ENCODE data around the gene SLC18B1.
"Not testable (repeated sequence)": the region's sequence is repeated elsewhere in the genome, so short reads cannot be mapped to it uniquely, and the experiment has no call there.

Gene SLC18B1

DNA sequence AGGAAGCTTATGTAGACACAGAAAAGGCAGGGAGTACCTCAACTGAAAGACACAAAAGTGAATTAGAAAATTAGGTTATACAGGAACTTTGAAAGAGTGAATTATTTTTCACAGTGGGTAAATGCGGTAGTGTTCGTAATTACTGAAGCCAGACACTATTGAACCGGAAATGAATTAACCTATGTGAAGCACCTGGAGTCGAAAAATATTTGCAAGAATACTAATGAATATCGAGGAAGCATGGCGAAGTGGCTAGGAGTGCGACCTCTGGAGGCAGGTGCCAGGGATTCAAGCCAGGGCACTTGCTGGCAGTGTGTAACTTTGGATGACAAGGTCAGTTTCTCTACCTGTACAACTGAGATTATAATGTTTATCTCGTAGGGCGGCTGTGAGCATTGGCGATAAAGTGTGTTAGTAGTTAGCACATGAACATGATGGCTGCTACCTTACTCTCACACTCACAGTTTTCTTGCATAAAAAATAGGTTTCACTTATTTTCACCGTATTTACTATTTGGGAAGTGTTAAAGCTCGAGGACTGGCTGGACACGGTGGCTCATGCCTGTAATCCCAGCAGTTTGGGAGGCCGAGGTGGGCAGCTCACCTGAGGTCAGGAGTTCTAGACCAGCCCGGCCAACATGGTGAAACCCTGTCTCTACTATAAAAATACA lies 567 bp upstream of the SLC18B1 start:
- DNase-seq (ENCODE audit: low spot score): peak; percentile 81

DNA sequence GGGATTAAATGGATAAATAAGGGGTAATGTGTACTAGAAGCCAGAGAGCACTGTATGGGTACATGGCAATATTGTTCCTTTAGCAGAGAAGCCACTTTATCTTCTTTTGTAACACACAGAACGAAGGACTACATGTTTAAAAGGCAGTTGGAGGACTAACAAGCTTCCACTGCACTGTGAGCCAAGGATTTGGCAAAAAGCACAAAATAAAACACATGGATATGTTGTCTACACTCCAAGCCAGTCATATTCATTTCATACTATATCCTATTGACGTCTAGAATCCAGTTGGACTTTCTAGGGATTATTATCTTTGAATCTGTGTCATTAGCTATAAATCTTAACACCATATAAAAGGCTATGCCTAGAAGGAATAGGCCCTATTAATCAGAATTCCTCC lies 3.0 kb downstream of the SLC18B1 start:
- no peak for DNase-seq (ENCODE audit: low spot score)

DNA sequence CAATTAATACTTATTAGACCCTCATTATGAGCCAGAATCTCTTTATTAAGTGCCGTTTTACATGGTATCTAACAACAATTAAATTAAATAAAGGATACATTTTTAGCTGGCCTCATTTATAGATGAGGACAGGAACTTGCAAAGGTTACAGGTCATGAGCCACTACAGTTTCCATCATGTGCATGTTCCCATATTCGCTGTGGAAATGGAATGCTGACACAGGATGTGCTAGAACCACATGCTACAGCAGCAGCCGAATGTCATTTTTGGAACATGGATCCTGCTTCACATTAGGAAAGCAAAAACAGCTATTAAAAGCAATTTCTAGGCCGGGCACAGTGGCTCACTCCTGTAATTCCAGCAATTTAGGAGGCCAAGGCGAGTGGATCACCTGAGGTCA lies 5.9 kb downstream of the SLC18B1 start:
- DNase-seq (ENCODE audit: low spot score): no peak

DNA sequence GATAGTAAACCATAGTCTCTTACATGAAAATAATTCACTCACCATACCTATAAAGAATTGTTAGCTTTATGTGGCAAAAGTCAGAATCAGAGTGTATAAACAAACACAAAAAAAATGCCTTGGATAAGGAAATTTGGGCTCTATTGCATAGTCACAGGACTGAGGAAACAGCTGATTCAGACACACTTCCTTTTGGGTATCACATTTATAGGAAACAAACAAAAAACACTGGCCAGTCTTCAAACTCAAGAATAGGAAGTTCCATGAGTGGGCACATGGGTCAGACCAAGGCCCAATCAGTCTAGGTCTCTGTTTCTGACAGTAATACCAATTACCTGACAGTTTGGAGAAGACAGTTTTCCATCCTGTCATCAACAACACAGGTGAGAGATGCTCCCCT lies 8.0 kb downstream of the SLC18B1 start:
- no peak for DNase-seq (ENCODE audit: low spot score)

DNA sequence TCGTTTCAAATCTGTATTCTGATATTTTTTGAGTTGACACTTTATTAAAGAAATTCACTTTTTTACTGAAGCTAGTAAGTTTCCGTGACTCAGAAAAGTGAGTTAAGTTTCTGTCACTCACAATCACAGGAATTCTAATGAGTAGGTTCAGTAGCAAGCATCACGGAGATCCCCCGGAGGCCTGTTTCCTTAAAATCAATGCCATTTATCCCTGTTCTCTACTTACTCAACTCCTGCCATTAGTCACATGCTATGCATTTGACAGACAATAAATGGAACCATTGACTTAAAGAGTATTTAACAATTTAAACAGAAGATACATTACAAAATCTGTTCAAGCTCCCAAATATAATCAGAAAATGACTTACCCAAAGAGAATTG lies 9.1 kb downstream of the SLC18B1 start:
- DNase-seq (ENCODE audit: low spot score): no peak

DNA sequence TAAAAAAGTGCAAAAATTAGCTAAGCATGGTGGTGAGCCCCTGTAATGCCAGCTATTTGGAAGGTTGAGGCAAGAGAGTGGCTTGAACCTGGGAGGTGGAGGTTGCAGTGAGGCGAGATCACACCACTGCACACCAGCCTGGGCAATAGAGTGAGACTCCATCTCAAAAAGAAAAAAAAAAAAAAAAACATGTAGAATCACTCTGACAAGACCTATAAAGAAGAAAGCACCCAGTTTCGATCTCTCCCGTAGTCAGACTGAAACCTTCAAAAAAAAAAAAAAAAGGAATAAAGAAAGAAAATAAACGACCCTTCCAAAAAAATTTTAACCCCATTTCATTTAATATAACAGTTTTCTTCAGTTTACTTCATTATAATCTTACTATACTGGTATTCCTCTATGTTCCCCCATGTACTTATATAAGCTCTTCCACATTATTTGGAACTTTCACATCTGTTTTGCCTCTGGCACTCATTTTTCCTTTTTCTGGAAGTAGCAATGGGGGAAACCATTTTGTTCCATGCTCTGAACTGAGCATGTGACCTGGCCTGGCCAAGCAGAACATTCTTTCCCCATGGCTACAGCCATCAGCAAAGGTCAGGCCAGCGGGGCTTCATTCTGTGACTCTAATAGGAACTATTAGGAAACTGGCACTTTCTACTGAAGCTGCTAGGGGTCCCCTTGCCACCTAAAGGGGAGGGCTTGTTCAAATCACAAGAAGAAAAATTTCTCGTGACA lies 9.6 kb downstream of the SLC18B1 start:
- no peak for DNase-seq (ENCODE audit: low spot score)

DNA sequence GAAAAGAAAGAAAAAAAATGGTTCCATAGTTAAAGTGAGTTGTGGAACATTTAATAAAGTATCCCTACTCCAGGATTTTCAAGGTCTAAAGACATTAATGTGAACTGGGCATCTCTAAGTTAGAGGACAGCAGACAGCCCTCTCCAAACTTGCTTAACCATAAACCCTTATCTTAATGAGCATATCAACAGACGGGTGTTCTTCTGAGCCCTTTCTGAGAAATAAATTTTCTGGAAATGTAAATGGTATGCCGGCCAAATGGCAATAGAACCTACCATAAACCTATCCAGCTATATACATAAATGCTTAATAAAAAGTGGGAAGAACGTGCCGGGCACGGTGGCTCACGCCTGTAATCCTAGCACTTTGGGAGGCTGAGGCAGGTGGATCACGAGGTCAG lies 12.5 kb downstream of the SLC18B1 start:
- no peak for DNase-seq (ENCODE audit: low spot score)

DNA sequence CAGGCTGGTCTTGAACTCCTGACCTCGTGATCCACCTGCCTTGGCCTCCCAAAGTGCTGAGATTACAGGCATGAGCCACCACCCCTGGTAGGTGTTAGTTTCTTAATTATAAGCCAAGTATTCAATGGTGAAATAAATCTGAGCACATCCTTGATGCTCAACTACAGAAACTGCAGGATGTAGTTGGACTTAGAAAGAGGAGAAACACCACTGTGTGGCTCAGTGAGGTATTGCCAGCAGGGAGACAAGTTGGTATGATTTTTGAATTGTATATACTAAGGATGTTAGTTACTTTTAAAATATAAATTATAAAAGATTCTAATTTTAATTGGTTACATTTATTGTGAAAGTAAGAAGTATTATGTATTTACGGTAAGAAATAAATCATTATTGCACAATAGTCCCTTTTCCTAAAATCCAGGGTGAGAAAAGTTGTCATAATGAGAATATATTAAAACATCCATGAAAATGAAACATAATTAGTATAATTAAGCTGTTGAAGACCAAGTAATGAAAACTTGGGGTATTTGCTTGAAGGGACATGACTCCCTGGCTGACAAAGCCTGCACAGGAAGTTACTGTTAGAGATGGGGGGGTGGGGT lies 17.6 kb downstream of the SLC18B1 start:
- DNase-seq (ENCODE audit: low spot score): no peak

DNA sequence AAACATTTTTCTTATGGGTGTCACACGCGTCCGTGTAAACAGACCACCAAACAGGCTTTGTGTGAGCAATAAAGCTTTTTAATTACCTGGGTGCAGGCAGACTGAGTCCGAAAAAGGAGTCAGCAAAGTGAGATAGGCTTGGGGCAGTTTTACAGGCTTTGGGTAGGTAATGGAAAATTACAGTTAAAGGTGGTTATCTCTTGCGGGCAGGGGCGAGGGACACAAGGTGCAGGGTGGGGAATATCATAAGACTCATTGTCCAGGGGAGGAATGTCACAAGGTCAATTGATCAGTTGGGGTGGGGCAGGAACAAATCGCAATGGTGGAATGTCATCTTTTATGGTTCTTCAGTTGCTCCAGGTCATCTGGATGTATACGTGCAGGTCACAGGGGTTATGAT lies 20.6 kb downstream of the SLC18B1 start:
- DNase-seq (ENCODE audit: low spot score): not testable (repeated sequence)

DNA sequence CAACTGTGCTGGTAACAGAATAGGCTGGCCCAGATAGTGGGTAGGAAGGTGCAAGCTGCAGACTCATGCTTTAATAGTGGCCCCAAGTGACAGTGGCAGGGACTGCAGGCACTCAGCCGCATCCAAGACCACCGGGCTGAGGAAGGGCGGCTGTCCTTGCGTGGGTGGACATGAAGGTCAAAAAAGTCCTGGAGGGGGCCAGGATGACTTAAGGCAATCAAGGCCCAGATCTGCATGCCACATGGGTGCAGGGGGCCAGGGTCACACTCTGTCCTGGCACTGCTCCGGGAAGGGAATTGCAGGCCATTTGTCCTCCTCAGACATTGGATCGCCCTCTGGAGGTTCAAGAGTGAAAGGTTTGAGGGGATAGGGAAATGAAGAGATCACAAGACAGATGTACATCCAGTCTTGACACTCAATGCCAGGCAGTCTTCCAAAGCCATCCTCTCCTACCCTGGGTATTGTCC lies 30.4 kb downstream of the SLC18B1 start:
- no peak for DNase-seq (ENCODE audit: low spot score)

DNA sequence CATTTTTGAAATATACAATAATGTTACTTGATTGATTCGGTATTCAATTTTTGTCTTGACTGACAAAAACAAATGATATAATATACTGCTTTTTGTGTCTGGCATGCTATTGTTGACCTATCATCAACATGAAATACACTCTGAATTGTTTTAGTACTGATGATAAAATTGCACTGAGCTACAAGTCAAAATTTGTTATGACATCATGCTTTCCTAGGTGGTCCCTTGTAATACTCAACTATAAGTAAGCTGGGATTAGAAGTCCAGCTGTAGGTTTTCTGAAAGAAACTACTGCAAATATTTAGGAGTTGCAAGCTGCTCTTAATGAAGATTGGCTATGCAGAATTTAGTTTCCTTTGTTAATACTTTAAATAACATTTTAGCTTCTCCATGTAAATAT lies 32.9 kb downstream of the SLC18B1 start:
- no peak for DNase-seq (ENCODE audit: low spot score)

DNA sequence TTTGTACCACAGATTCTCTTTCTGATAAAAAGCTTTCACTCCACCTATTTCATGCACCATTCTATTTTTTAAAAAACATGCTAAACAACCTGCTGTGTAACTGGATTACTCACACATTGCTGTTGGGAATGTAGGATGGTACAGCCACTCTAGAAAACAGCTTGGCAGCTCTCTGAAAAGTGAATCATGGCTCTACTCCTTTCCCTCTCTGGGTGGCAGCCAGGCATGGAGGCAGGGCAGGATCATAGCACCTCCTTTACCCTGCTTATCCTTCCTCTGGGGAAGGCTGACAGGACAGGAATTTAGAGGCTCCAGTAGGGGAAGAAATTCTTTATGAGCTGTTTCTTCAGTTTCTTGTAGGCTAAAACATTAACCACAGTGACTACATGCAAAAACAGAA lies 34.1 kb downstream of the SLC18B1 start:
- DNase-seq (ENCODE audit: low spot score): no peak

DNA sequence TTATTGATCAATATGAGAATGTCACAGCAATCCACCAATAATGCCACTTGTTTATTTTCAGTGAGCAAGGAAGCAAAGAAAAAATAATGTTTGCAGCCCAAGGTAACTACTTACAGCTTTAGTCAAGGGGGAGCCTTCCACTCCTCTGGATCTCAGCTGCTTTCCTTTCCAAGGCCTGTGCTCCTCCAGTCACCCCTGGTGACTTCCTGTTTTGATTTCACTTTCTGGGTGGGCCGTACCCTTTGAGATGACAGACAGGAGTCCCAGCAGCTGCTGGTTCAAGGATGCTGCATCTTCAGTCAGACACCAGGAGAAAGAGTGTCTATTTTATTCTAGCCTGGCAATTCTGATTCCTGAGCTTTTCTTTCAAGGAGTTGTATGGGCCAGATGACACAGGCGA lies 35.2 kb downstream of the SLC18B1 start:
- DNase-seq (ENCODE audit: low spot score): peak; percentile 51

DNA sequence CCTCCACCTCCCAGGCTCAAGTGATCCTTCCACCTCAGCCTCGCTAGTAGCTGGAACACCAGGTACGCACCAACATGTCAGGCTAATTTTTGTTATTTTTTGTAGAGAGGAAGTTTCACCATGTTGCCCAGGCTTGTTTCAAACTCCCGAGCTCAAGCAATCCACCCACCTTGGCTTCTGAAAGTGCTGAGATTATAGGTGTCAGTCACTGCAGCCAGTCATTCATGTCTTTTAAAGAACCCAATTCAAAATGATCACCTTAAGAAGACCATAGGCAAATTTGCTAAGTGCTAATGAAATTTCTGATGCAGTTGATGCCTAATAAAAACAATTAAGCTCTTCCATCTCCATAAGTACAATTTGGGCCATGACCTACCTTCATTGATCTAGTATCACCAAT lies 38.2 kb downstream of the SLC18B1 start:
- DNase-seq (ENCODE audit: low spot score): no peak

DNA sequence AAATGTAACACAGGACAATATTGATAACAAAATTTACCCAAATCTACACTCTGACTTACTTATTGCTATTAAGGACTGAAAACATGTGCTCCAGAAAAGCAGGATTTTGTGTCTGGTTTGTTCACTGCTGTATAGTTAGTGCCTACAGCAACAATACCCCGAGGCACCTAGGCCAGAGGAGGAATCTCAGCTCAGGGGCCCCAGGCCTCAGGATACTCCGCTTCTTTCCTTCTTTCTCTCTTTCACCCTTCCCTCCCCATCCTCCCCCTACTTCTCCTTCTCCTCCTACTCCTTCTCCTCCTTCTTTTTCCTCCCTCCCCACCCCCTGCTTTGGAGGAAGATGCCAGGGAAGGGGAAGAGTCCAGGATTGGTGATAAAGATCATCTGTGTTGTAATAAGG lies 39.7 kb downstream of the SLC18B1 start:
- DNase-seq (ENCODE audit: low spot score): no peak

DNA sequence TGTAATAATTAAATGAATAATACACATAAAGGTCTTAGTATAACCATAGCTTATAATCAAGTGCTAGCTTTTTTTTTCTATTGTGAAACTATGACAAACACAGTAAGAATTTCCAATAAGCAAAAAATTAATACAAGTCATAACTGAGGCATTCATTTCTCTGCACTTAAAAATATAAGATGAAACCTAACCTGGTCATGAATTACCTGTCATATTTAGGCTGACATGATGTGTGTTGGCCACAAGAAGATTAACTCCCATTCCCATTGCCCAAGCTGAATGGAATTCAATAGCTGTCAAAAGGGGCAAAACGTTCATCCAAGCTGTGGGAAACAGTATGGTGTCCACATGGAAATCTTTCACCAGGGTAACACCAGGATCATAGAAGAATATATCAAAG lies 46.2 kb downstream of the SLC18B1 start:
- DNase-seq (ENCODE audit: low spot score): no peak

DNA sequence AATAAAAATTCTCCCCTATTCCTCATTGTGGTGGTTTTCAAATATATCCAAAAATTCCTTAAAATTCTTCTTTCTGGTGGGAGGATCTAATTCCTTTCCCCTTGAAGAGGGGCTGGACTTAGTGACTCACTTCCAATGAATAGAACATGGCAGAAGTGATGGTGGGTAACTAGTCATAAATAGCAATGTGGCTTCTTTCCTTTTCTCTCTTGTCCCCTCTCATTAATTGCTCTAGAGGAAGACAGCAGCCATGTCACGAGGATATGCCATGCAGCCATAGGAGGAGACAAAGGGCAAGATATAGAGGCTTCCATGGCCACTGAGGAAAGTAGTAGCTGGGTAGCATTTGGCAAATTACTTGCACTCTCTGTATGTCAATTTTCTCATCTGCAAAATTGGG lies 46.6 kb downstream of the SLC18B1 start:
- no peak for DNase-seq (ENCODE audit: low spot score)

DNA sequence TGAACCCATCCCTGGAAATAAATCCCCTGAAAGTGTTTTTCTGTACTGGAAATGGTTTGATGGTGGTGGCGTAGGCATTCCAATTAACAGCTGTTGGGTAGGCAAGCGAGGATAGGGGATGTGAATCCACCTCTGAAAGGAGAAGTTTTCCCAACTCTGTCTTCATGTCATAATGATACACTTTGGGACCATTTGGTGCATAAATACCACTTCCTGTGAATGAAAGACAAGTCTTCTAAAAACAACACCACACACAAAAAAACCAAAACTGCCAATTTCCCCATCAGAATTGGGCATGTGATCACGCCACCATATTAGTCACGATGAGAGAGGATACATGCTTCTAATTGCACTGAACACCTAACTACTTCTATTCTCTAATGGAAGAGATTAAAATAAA lies 47.1 kb downstream of the SLC18B1 start:
- no peak for DNase-seq (ENCODE audit: low spot score)

DNA sequence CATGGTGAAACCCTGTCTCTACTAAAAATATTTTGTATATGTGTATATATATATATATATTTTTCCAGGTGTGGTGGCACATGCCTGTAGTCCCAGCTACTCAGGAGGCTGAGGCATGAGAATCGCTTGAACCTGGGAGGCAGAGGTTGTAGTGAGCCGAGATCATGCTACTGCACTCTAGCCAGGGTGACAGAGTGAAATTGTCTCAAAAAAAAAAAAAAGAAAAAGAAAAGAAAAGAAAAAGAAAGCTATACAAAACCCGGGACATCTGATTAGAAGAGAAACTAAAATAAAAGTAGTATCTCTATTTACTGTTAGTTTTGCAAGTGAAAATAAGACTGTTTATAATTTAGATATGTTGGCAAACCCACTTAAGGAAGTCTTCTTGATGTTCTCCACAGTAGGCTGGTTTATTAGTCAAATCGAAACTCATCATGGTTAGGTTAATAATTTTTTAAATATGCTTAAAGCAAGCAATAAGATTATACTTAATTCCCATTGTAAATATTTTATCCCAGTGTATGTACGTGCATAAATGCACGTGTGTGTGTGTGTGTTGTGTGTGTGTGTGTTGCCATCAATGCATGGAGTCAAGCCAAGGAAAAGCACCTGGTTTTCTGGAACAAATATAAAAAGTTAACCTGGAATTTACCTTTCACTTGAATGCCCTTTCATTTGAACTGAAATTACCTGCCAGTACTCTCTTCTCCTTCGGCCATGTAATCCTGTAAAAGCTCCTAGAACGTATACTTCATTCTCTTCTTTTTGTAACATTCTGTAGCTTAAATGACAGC lies 47.8 kb downstream of the SLC18B1 start:
- no peak for DNase-seq (ENCODE audit: low spot score)

DNA sequence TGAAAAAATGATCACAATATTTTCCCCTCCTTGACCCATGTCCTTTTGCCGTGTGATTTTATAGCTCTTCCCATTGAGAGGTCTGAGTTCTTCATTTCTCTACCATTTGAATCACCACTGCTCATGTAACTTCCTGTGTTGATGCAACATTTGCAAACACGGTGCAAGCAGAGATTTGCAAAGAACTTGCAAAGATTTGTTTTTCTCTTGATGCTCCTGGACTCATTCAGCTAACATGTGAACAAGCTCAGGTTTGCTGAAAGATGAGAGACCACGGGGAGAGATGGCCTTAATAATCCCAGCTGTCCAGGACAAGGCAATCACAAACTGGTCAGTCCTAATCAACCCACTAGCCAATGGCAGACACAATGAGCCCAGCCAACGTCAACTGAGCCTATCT lies 49.3 kb downstream of the SLC18B1 start:
- no peak for DNase-seq (ENCODE audit: low spot score)

DNA sequence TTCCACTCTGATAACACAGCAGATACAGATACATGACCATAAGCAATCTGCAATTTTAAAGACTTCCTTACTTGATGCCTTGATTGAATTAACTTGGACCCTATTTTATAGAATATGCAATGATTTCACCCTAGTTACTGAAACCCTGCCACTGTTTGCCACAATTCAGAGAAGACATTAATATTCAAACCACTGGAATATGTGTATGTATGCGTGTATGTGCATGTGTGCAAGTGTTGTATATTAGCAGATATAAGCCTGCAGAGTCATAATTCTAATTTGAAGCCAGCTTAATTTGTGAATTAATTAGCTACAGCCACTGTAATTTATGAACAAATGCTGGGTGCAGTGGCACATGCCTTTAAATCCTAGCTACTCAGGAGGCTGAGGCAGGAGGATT lies 50.0 kb downstream of the SLC18B1 start:
- DNase-seq (ENCODE audit: low spot score): no peak

DNA sequence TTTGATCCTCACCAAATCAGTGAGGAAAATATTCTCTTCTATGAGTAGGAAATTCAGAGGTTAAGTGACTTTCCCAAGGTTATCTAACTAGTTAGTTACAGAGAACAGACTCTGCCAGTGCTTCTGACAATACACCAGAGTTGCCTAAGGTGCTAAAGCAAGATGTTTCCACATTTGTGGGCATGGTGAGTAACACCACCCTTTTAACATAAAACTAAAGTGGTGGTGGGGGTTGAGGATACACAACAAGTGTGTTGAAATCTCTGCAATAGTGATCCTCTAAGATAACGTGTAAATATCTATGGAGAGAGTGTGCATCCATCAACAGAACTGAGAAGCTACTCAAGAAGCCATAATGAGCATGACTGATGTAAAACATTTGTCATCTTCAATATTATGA lies 52.4 kb downstream of the SLC18B1 start:
- DNase-seq (ENCODE audit: low spot score): no peak

DNA sequence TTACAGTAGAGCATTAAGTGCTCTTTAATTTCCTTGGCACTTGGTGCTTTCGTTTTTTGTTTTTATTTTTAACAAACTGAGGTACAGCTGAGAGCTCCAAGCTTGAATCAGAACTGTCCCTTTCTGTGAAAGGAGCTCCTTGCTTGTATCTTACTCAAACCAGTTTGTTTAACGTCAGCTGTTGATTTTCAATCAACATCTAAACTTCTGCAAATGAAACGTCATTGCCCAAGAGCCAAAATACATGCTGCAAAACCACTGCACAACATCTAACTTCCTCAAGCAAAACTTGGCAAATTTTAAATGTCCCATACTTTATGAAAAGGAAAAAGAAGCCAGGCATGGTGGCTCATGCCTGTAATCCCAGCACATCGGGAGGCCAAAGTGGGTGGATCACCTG lies 55.9 kb downstream of the SLC18B1 start:
- DNase-seq (ENCODE audit: low spot score): no peak

All from CD4-positive, alpha-beta T cell treated with Interleukin-2 at 100 ng/mL for 4 hours (primary cell).